B cell (primary cell): Measurements from ENCODE around the gene PAWR. TPM values are rescaled to one million over a fixed set of nuclear protein-coding genes. Genes with fewer than 3 reads are reported as not detected.
"Not testable (repeated sequence)": the region's sequence is repeated elsewhere in the genome, so short reads cannot be mapped to it uniquely, and the experiment has no call there.

ENCODE experiments used
- ATAC-seq: fragments of 200-7000 bp; cut with Tn5 transposase; one replicate; pipeline ENCODE4 v1.10.0; 2021; ENCODE audit warnings: low read depth, mild to moderate bottlenecking, moderate number of reproducible peaks, moderate library complexity
- CTCF ChIA-PET: fragments of 350-600 bp; sonication (Branson Sonifier 250); formaldehyde crosslinking; loops from one replicate; lab custom pipeline; 2021; ENCODE audit warnings: antibody characterized with exemption, inconsistent platforms; lab: Charles Lee
- POLR2A ChIA-PET: fragments of 350-600 bp; sonication (Branson Sonifier 250); formaldehyde crosslinking; loops from one replicate; lab custom pipeline; 2021; ENCODE audit warnings: antibody characterized with exemption; lab: Charles Lee
- DNase-seq: peaks from one replicate; pipeline ENCODE4 v3.0.0; 2013
- H2AFZ ChIP-seq: 2 replicates; pipeline ENCODE4 v1.6.1; 2012; ENCODE audit warnings: mild to moderate bottlenecking, low read depth, low read length; ENCODE audit not compliant: insufficient read depth, poor library complexity, severe bottlenecking
- H3K27ac ChIP-seq, 2 donors: 1 replicate in 1 of 2; 2 replicates in 1 of 2; pipeline ENCODE4 v1.5.1; 2012 to 2013; ENCODE audit warnings: low read length in 2 of 2, mild to moderate bottlenecking in 2 of 2, moderate library complexity in 1 of 2
- H3K27me3 ChIP-seq, 4 experiments: fragments of 200-600 bp in 1 of 4; sonication (generic) in 1 of 4; replicated peaks in 1 of 4; 1 replicate in 2 of 4; 2 replicates in 2 of 4; pipeline versions ENCODE4 v1.6.1 to v1.7.0; 2013 to 2016; ENCODE audit warnings: low read length in 3 of 4, mild to moderate bottlenecking in 2 of 4, mixed read lengths in 1 of 4, moderate library complexity in 1 of 4; ENCODE audit not compliant: insufficient read depth in 4 of 4, control insufficient read depth in 3 of 4; ENCODE audit errors: control extremely low read depth in 1 of 4
- H3K36me3 ChIP-seq, 2 experiments: replicated peaks in 1 of 2; 1 replicate in 1 of 2; 2 replicates in 1 of 2; pipeline versions ENCODE4 v1.6.1 to v1.7.1; 2013; ENCODE audit warnings: low read length in 1 of 2; ENCODE audit not compliant: insufficient read depth in 2 of 2, control insufficient read depth in 1 of 2; ENCODE audit errors: control extremely low read depth in 1 of 2, extremely low read depth in 1 of 2
- H3K4me1 ChIP-seq, 2 donors: fragments of 200-600 bp in 1 of 2; sonication (generic) in 1 of 2; 1 replicate in 1 of 2; 2 replicates in 1 of 2; pipeline versions ENCODE4 v1.5.1 to v1.6.1; 2013 to 2017; ENCODE audit warnings: low read length in 2 of 2; ENCODE audit not compliant: control insufficient read depth in 2 of 2, insufficient read depth in 2 of 2
- H3K4me2 ChIP-seq: replicated peaks from 2 replicates; pipeline ENCODE3; 2012; ENCODE audit warnings: mild to moderate bottlenecking, low read depth, low read length; ENCODE audit not compliant: poor library complexity, severe bottlenecking
- H3K4me3 ChIP-seq, 5 experiments: fragments of 200-600 bp in 1 of 5; sonication (generic) in 1 of 5; 1 replicate in 3 of 5; 2 replicates in 2 of 5; pipeline versions ENCODE4 v1.5.1 to v1.7.0; 2011 to 2016; ENCODE audit warnings: low read length in 4 of 5, mild to moderate bottlenecking in 4 of 5, low read depth in 2 of 5, control low read depth in 1 of 5, moderate library complexity in 1 of 5; ENCODE audit not compliant: insufficient read depth in 1 of 5; ENCODE audit errors: control extremely low read depth in 1 of 5, extremely low read depth in 1 of 5
- H3K79me2 ChIP-seq: fragments of 200-600 bp; sonication (generic); one replicate; pipeline ENCODE4 v1.6.0; 2016; ENCODE audit warnings: low read length; ENCODE audit not compliant: control insufficient read depth, insufficient read depth
- H3K9ac ChIP-seq: fragments of 200-600 bp; sonication (generic); 2 replicates; pipeline ENCODE4 v1.6.1; 2017; ENCODE audit warnings: mild to moderate bottlenecking, low read length, moderate library complexity
- H3K9me3 ChIP-seq, 3 donors: one replicate each; pipeline versions ENCODE4 v1.6.1 to v1.7.1; 2013; ENCODE audit warnings: low read length in 2 of 3; ENCODE audit not compliant: control insufficient read depth in 2 of 3, insufficient read depth in 1 of 3; ENCODE audit errors: control extremely low read depth in 1 of 3
- H4K20me1 ChIP-seq: 2 replicates; pipeline ENCODE4 v1.6.0; 2012; ENCODE audit warnings: mild to moderate bottlenecking, low read length; ENCODE audit not compliant: insufficient read depth, control insufficient read depth, poor library complexity, severe bottlenecking
- H3K27ac Mint-ChIP-seq: one replicate; pipeline ENCODE4 v1.8.0; 2021; ENCODE audit warnings: mixed read lengths
- H3K27me3 Mint-ChIP-seq: one replicate; pipeline ENCODE4 v1.8.0; 2021; ENCODE audit warnings: mixed read lengths
- H3K4me1 Mint-ChIP-seq: one replicate; pipeline ENCODE4 v1.8.0; 2021; ENCODE audit warnings: mixed read lengths
- H3K4me3 Mint-ChIP-seq: one replicate; pipeline ENCODE4 v1.8.0; 2021; ENCODE audit warnings: mixed read lengths
- H3K9me3 Mint-ChIP-seq: one replicate; pipeline ENCODE4 v1.8.0; 2022; ENCODE audit warnings: mixed read lengths; ENCODE audit not compliant: insufficient read depth
- EZH2 ChIP-seq: IDR thresholded peaks from 2 replicates; pipeline ENCODE4 v1.6.1; 2012; ENCODE audit warnings: borderline replicate concordance, low read depth, mild to moderate bottlenecking, moderate library complexity, low read length; ENCODE audit not compliant: insufficient read depth, poor library complexity, severe bottlenecking
- WGBS: methylation state at CpG from one replicate; pipeline ENCODE4 v1.1.5; 2013; ENCODE audit warnings: missing lambda C conversion rate; ENCODE audit not compliant: insufficient coverage; 5-methylcytosine and 5-hydroxymethylcytosine counted together
- intact Hi-C: fragments of 100-400 bp; cut with micrococcal nuclease; formaldehyde crosslinking; loops from one replicate; pipeline ENCODE4 v1.10.0; 2022
- polyA plus RNA-seq: library from polyadenylated mRNA; depleted of rRNA; stranded (reverse); fragments of >200 nt; gene quantifications from 2 replicates; pipeline ENCODE4 v1.2.3, GENCODE V29; 2012
- total RNA-seq, 2 donors: library from RNA; stranded (reverse); fragments of 120-200 nt in 1 of 2; gene quantifications; 1 replicate in 1 of 2; 2 replicates in 1 of 2; pipeline versions ENCODE4 v1.2.3 to v1.2.4, GENCODE V29; 2013 to 2022
- TF ChIP-seq, protein P1 (sequence below): fragments of 200-600 bp; IDR thresholded peaks from one replicate; pipeline ENCODE4 v1.8.0; 2022; ENCODE audit warnings: antibody characterized with exemption, mild to moderate bottlenecking

PAWR gene
- total and polyA plus RNA-seq, 2 donors (not counting 1 experiment from before 2014, with no cell fraction given) = 17.9 to 90.1 TPM

DNA sequence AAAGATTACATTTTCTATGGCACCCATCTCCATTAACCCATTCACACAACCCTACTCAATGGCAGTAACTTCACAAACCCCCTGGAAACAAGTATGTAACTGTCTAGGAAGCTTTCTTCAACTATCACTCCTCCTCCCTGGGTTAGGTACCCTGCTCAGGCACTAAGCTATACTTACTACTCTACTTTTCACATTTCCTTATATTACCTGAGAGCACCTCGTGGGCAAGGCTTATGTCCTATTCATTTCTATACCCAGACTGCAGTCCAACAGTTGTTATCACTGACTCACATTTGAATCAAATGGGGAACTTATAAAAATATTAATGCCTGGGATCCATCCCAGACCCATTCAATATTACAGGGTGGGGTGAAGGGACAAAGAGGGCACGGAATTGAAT lies 4.6 kb downstream of the PAWR start:
- Mint-ChIP-seq H3K9me3 (no peaks in the 10 kb centered on the region), H3K4me3 (no peak overlapping the region), H3K27me3 (no peaks in the 10 kb centered on the region), H3K4me1 (peaks cover 41% of the 10 kb centered on the region), H3K27ac (no peak overlapping the region)
- no peak overlapping the region for H3K9ac ChIP-seq
- H3K79me2 ChIP-seq = peaks cover 85% of the 10 kb centered on the region
- no peak overlapping the region for H3K27ac ChIP-seq
- no peaks in the 10 kb centered on the region for H3K27me3 ChIP-seq
- TF ChIP-seq EZH2 = no peak
- TF ChIP-seq, protein P1, sequence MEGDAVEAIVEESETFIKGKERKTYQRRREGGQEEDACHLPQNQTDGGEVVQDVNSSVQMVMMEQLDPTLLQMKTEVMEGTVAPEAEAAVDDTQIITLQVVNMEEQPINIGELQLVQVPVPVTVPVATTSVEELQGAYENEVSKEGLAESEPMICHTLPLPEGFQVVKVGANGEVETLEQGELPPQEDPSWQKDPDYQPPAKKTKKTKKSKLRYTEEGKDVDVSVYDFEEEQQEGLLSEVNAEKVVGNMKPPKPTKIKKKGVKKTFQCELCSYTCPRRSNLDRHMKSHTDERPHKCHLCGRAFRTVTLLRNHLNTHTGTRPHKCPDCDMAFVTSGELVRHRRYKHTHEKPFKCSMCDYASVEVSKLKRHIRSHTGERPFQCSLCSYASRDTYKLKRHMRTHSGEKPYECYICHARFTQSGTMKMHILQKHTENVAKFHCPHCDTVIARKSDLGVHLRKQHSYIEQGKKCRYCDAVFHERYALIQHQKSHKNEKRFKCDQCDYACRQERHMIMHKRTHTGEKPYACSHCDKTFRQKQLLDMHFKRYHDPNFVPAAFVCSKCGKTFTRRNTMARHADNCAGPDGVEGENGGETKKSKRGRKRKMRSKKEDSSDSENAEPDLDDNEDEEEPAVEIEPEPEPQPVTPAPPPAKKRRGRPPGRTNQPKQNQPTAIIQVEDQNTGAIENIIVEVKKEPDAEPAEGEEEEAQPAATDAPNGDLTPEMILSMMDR = no peak
- peaks cover 28% of the 10 kb centered on the region for H4K20me1 ChIP-seq
- intact Hi-C loops = no loop called here
- no peak overlapping the region for H2AFZ ChIP-seq
- ChIA-PET CTCF (interaction anchor here (1.3 kb wide), 1 partner anchor 10 kb away, joined by 3 read pairs; no protein-coding TSS in a partner anchor), POLR2A (no interaction called here)
- no peak overlapping the region for H3K4me3 ChIP-seq
- no peaks in the 10 kb centered on the region for H3K9me3 ChIP-seq
- H3K36me3 ChIP-seq = no peaks in the 10 kb centered on the region
- DNase-seq (no peak), ATAC-seq (no peak)
- no peak overlapping the region for H3K4me2 ChIP-seq
- H3K4me1 ChIP-seq = peaks cover 21 to 29% of the 10 kb centered on the region in 2 donors
- WGBS = no CpG with 5 or more reads among the region's 2 CpGs

DNA sequence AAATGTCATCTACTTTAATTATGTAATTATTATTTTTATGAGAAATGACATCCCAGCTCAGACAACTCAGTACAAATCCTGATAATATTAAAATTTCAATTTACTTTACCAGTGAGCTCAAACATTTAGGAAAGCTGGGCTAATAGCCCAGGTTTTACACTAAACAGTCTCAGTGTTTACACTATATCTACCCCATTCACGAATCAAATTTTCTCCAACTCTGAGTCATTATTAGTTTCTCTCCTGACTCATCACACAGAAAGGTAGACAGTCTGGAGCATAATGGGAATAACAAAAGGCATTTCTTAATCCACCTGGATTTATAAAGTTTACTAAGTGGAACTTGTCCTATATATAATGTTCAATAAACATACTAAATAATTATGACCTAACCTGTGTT lies 5.7 kb downstream of the PAWR start:
- POLR2A ChIA-PET = no interaction called here
- H3K9me3 Mint-ChIP-seq = no peaks in the 10 kb centered on the region
- H3K79me2 ChIP-seq = peaks cover 93% of the 10 kb centered on the region
- H3K36me3 ChIP-seq = no peaks in the 10 kb centered on the region
- peaks cover 28% of the 10 kb centered on the region for H4K20me1 ChIP-seq
- intact Hi-C loops = no loop called here
- no peaks in the 10 kb centered on the region for H3K27me3 ChIP-seq
- H3K4me3 Mint-ChIP-seq = no peak overlapping the region
- H3K27ac ChIP-seq = no peak overlapping the region
- no peak overlapping the region for H3K9ac ChIP-seq
- peaks cover 21 to 29% of the 10 kb centered on the region in 2 donors for H3K4me1 ChIP-seq
- ATAC-seq = no peak
- no peak overlapping the region for H2AFZ ChIP-seq
- DNase-seq = no peak
- TF ChIP-seq, protein P1 = no peak
- no peak for TF ChIP-seq EZH2
- H3K27me3 Mint-ChIP-seq = no peaks in the 10 kb centered on the region
- H3K4me3 ChIP-seq = no peak overlapping the region
- no peaks in the 10 kb centered on the region for H3K9me3 ChIP-seq
- WGBS = no CpG with 5 or more reads among the region's 1 CpG
- CTCF ChIA-PET = no interaction called here
- H3K4me2 ChIP-seq = no peak overlapping the region
- peaks cover 51% of the 10 kb centered on the region for H3K4me1 Mint-ChIP-seq
- no peak overlapping the region for H3K27ac Mint-ChIP-seq

DNA sequence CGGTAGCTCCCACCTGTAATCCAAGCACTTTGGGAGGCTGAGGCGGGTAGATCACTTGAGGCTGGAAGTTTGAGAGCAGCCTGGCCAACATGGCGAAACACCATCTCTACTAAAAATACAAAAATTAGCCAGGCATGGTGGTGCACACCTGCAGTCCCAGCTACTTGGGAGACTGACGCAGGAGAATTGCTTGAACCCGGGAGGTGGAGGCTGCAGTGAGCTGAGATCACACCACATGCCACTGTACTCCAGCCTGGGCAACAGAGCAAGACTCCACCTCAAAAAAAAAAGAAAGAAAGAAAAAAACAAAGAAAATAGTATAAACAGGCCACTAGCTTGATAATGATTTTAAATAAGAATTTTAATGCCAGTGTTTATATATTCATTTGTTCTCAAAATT lies 6.4 kb downstream of the PAWR start:
- H3K4me1 Mint-ChIP-seq = peaks cover 59% of the 10 kb centered on the region
- H3K4me3 ChIP-seq, H3K27me3 ChIP-seq, H3K36me3 ChIP-seq, H3K9me3 ChIP-seq, H3K9ac ChIP-seq, H3K27ac Mint-ChIP-seq, H2AFZ ChIP-seq, H3K4me2 ChIP-seq, intact Hi-C loops, DNase-seq, CTCF ChIA-PET, H3K27me3 Mint-ChIP-seq, POLR2A ChIA-PET, ATAC-seq, H3K27ac ChIP-seq, H3K9me3 Mint-ChIP-seq, H3K4me3 Mint-ChIP-seq: not testable (repeated sequence)
- no CpG with 5 or more reads among the region's 5 CpGs for WGBS
- H3K4me1 ChIP-seq = peaks cover 21 to 29% of the 10 kb centered on the region in 2 donors
- peaks cover 32% of the 10 kb centered on the region for H4K20me1 ChIP-seq
- H3K79me2 ChIP-seq = peaks cover 93% of the 10 kb centered on the region
